Loucy (cell line): ENCODE measurements around the gene CCDC91.

ENCODE experiments used
- CTCF ChIP-seq: fragments of 200-600 bp; sonication (generic); conservative IDR thresholded peaks from 2 replicates; pipeline ENCODE4 v1.5.1; 2014; ENCODE audit warnings: mild to moderate bottlenecking, antibody characterized with exemption, low read length
- EZH2phosphoT487 ChIP-seq: fragments of 200-600 bp; IDR thresholded peaks from 2 replicates; pipeline ENCODE4 v1.6.1; 2018; ENCODE audit warnings: antibody characterized with exemption, mild to moderate bottlenecking, moderate library complexity, borderline replicate concordance

DNA sequence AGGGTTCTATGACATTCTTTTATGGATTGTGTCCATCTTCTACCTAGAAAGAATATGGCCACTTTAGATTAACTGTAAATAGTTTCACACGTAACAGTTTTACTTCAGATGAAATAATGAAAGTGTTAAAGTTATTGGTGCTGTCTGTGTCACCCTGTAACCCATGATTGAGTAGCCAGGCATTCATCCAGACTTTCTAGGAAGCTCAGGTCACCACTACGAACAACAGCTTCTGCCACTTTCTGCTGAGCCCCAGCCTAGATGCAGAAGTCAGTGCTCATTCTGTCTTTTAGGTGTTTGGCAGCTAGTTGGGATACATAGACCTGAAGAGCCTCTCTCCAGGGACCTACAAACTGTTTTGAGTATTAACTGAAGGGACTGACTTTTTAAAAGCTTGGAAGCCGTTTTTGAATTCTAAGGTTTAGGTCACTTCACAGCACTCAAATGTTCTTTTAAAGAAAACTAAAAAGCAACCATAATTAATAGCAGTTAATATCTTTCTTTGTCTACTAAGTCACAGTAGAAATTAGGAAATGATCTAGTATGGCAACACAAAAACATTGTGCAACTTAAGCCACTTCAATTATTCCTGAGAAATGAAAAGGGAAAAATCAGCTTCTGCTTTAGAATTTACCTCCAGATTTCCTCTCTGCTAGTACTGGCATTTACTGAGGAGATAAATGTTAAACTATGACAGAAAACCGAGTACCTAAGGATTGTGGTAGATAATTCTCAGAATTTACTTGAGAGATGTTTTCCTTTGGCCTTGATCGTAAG lies 266.9 kb downstream of the CCDC91 start:
- TF ChIP-seq CTCF (no peak), EZH2phosphoT487 (no peak)
